DOHH2 (cell line): ENCODE measurements around the gene MTR.

Experiments used
- H3F3A ChIP-seq: fragments of 200-600 bp; sonication (generic), shearing (Covaris generic); 2 replicates; pipeline ENCODE4 v1.6.0; 2016; ENCODE audit warnings: antibody characterized with exemption, mild to moderate bottlenecking; ENCODE audit not compliant: control insufficient read depth, insufficient read depth
- H3K27ac ChIP-seq: fragments of 200-600 bp; sonication (generic); 2 replicates; pipeline ENCODE4 v1.5.1; 2014; ENCODE audit warnings: low read depth, mild to moderate bottlenecking, low read length, moderate library complexity
- H3K27me3 ChIP-seq: fragments of 200-600 bp; sonication (generic); 2 replicates; pipeline ENCODE4 v1.6.1; 2014; ENCODE audit warnings: mild to moderate bottlenecking, low read length, mixed read lengths; ENCODE audit not compliant: control insufficient read depth
- H3K36me3 ChIP-seq: fragments of 200-600 bp; sonication (generic); 2 replicates; pipeline ENCODE4 v1.6.1; 2014; ENCODE audit warnings: mild to moderate bottlenecking, low read length, moderate library complexity, mixed read lengths; ENCODE audit not compliant: control insufficient read depth
- H3K4me1 ChIP-seq: fragments of 200-600 bp; sonication (generic); 2 replicates; pipeline ENCODE4 v1.6.1; 2014; ENCODE audit warnings: mild to moderate bottlenecking, low read length, mixed read lengths; ENCODE audit not compliant: control insufficient read depth
- H3K4me2 ChIP-seq: fragments of 200-600 bp; sonication (generic); 2 replicates; pipeline ENCODE4 v1.6.0; 2014; ENCODE audit warnings: mild to moderate bottlenecking, low read length, moderate library complexity
- H3K4me3 ChIP-seq: fragments of 200-600 bp; sonication (generic); 2 replicates; pipeline ENCODE4 v1.5.1; 2014; ENCODE audit warnings: mild to moderate bottlenecking, low read length, mixed read lengths
- H3K79me2 ChIP-seq: fragments of 200-600 bp; sonication (generic); 2 replicates; pipeline ENCODE4 v1.6.1; 2014; ENCODE audit warnings: mild to moderate bottlenecking, low read length, mixed read lengths; ENCODE audit not compliant: control insufficient read depth
- H3K9me2 ChIP-seq: fragments of 200-600 bp; sonication (generic); replicated peaks from 2 replicates; pipeline ENCODE4 v1.6.1; 2014; ENCODE audit warnings: mild to moderate bottlenecking, low read length, mixed read lengths; ENCODE audit not compliant: control insufficient read depth
- H3K9me3 ChIP-seq: fragments of 200-600 bp; sonication (generic); 2 replicates; pipeline ENCODE4 v1.6.1; 2014; ENCODE audit warnings: antibody characterized with exemption, low read length, mixed read lengths; ENCODE audit not compliant: control insufficient read depth, insufficient read depth
- H4K20me1 ChIP-seq: fragments of 200-600 bp; sonication (generic); 2 replicates; pipeline ENCODE4 v1.6.0; 2014; ENCODE audit warnings: low read depth, mild to moderate bottlenecking, antibody characterized with exemption, low read length, moderate library complexity; ENCODE audit not compliant: control insufficient read depth, insufficient read depth
- EZH2phosphoT487 ChIP-seq: fragments of 200-600 bp; sonication (generic); IDR thresholded peaks from 2 replicates; pipeline ENCODE4 v1.6.1; 2017; ENCODE audit warnings: borderline replicate concordance, mild to moderate bottlenecking, antibody characterized with exemption, low read length, moderate library complexity, mixed read lengths
- TF ChIP-seq, protein P1 (sequence below): fragments of 200-600 bp; sonication (generic); IDR thresholded peaks from one replicate; pipeline ENCODE4 v1.5.1; 2014; ENCODE audit warnings: antibody characterized with exemption, mild to moderate bottlenecking, low read depth, low read length; ENCODE audit not compliant: poor library complexity, severe bottlenecking

Gene MTR

DNA sequence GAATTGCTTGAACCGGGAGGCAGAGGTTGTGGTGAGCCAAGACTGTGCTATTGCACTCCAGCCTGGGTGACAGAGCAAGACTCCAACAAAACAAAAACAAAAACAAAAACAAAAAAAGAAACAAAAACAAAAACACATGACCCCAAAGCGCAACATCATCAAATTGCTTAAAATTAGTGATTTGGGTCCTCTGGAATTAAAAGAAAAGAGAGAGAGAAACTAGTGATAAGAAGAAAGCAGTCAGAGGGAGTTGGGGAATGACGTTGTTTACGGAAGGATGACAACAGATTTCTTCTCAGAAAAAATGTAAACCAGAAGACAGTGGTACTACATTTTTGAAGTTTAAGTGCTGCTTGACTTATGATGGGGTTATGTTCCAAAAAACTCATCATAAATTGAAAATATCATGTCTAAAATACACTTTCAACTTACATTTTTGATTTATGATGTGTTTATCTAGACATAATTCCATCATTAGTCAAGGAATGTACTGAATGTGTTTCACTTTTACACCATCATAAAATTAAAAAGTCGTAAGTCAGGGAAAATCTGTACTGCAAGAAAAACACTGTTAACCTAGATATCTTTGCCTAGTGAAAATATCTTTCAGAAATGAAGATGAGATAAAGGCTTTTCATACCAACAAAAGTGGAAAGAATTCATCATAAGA, 121.2 kb downstream of the MTR start:
- Histone ChIP-seq H3K9me2 (no peaks in the 10 kb centered on the region), H3K4me3 (no peak overlapping the region), H3K36me3 (no peaks in the 10 kb centered on the region), H3K27ac (no peak overlapping the region), H3F3A (no peaks in the 10 kb centered on the region), H3K9me3 (peaks cover 4% of the 10 kb centered on the region), H3K79me2 (no peaks in the 10 kb centered on the region), H4K20me1 (no peaks in the 10 kb centered on the region), H3K27me3 (no peaks in the 10 kb centered on the region), H3K4me1 (no peaks in the 10 kb centered on the region), H3K4me2 (no peak overlapping the region)
- no peak for TF ChIP-seq EZH2phosphoT487
- TF ChIP-seq, protein P1, sequence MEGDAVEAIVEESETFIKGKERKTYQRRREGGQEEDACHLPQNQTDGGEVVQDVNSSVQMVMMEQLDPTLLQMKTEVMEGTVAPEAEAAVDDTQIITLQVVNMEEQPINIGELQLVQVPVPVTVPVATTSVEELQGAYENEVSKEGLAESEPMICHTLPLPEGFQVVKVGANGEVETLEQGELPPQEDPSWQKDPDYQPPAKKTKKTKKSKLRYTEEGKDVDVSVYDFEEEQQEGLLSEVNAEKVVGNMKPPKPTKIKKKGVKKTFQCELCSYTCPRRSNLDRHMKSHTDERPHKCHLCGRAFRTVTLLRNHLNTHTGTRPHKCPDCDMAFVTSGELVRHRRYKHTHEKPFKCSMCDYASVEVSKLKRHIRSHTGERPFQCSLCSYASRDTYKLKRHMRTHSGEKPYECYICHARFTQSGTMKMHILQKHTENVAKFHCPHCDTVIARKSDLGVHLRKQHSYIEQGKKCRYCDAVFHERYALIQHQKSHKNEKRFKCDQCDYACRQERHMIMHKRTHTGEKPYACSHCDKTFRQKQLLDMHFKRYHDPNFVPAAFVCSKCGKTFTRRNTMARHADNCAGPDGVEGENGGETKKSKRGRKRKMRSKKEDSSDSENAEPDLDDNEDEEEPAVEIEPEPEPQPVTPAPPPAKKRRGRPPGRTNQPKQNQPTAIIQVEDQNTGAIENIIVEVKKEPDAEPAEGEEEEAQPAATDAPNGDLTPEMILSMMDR, result no peak

DNA sequence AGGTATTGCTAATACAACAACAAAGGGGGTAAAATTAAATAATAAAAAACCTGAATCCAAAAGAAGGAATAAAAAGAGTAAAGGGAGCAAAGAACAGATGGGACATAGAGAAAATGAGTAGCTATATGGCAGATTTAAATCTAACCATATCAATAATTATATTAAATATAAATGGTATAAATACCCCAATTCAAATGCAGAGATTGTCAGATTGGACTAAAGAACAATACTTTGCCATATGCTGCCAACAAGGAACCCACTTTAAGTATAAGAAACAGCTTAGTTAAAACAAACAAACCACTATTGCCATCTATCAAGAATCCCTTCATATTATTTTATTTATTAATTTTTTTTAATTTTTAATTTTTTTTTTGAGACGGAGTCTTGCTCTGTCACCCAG, 122.4 kb downstream of the MTR start:
- H3K79me2 ChIP-seq, result no peaks in the 10 kb centered on the region

GRCh38 chr1:236920286-236920894, 125.3 kb downstream of the MTR start:
- no peaks in the 10 kb centered on the region for H3K27me3 ChIP-seq
- H3K36me3 ChIP-seq, result no peaks in the 10 kb centered on the region
- H3F3A ChIP-seq, result no peaks in the 10 kb centered on the region
- H3K9me3 ChIP-seq, result peaks cover 4% of the 10 kb centered on the region
- no peak overlapping the region for H3K4me2 ChIP-seq
- no peaks in the 10 kb centered on the region for H3K4me1 ChIP-seq
- no peak for TF ChIP-seq EZH2phosphoT487
- TF ChIP-seq, protein P1, result no peak
- no peak overlapping the region for H3K27ac ChIP-seq
- H3K9me2 ChIP-seq, result no peaks in the 10 kb centered on the region
- H3K4me3 ChIP-seq, result no peak overlapping the region
- no peaks in the 10 kb centered on the region for H3K79me2 ChIP-seq
- no peaks in the 10 kb centered on the region for H4K20me1 ChIP-seq

More for the DNA sequence above, 122.4 kb downstream of the MTR start:
- peaks cover 4% of the 10 kb centered on the region for H3K9me3 ChIP-seq
- H3K27me3 ChIP-seq, result no peaks in the 10 kb centered on the region
- H3F3A ChIP-seq, result no peaks in the 10 kb centered on the region
- H3K4me2 ChIP-seq, result no peak overlapping the region
- no peaks in the 10 kb centered on the region for H4K20me1 ChIP-seq
- TF ChIP-seq, protein P1, result no peak
- TF ChIP-seq EZH2phosphoT487, result no peak
- H3K36me3 ChIP-seq, result no peaks in the 10 kb centered on the region
- no peak overlapping the region for H3K27ac ChIP-seq
- no peaks in the 10 kb centered on the region for H3K4me1 ChIP-seq
- no peaks in the 10 kb centered on the region for H3K9me2 ChIP-seq
- H3K4me3 ChIP-seq, result no peak overlapping the region
